NCI-H1417 treated with DMSO at 0.1 percent for 48 hours (cell line): ENCODE data around the gene LYPD1.

Experiments
- DNase-seq: peaks from one replicate; lab custom pipeline; 2025; lab: John Stamatoyannopoulos, UW

The LYPD1 gene

DNA sequence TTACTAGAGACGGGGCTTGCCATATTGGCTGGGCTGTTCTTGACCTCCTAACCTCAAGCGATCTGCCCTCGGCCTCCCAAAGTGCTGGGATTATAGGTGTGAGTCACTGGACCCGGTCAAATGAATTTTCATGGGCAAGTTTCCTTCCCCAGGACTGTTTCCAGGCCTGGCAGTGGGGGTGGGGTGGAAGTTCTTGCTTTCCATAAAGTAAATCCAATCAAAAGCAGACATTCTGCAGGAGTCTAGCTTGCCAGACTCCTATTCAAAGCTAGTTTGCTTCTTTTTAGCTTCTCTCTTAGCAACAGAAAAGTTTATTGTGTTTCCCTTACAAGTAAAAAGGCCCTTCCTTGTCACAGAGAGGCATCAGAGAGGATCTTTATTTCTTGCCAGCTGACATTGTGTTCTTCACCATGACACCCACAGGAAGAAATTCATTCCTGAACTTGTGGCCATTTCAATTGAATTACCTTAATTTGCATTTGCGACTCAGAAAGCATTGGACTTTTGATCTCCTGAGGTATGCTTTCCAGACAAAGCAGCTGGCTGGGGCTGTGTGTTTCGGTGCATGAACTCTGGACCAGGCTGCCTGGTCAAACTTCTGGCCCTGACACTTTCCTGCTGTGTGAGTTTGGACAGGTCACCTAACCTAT lies 37.9 kb downstream of the LYPD1 start:
- no peak for DNase-seq

DNA sequence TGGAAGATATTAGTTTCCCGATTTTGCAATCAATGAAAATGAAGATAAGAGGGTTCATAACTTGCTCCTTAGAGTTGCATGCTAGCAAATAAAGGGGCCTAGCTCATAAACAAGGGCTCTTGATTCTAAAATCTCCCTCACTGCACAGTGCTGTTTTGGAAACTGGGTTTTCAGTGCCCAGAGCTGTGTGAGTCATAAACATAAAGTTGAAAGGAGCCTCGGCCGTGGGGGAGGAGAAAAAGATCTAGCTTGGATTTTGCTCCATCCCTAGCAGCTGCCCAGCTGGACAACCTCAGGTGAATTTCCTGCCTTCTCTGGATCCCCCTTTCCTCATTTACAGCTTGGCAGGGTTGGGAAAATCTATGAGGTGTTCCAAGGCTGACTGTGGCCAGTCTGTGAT lies 42.5 kb downstream of the LYPD1 start:
- no peak for DNase-seq

DNA sequence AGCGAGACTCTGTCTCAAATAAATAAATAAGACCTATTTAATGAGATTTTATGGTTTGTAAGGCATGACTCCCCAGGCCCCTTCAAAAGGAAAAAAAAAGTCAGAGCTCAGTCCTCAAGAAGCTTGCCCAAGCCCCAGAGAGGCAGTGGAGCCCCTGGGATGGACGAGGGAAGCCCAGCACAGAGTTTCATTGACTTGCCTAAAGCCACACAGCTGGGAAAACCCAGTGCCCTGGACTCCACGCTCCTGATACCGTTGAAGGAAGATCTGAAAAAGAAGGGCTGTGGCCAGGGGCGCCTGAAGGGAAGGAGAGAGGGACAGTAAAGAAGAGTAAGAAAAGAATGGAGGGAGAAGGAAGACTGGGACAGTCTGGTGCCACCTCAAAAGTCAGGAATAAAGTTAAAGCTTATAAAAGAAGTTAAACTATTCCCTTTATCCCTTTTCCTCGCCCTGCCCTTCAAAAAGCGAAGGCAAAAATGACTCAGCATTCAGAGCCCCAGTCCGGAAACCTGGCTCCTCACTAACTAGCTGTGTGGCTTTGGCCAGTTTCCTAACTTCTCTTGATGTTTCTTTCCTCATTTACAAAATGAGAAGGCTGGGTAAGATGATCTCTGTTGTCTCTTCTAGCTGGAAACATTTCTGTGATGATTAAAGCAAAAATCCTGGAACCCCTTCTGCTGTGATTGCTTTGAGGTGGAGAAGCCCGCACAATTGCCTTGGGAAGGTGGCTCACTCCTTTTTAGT lies 46.7 kb downstream of the LYPD1 start:
- DNase-seq = no peak

DNA sequence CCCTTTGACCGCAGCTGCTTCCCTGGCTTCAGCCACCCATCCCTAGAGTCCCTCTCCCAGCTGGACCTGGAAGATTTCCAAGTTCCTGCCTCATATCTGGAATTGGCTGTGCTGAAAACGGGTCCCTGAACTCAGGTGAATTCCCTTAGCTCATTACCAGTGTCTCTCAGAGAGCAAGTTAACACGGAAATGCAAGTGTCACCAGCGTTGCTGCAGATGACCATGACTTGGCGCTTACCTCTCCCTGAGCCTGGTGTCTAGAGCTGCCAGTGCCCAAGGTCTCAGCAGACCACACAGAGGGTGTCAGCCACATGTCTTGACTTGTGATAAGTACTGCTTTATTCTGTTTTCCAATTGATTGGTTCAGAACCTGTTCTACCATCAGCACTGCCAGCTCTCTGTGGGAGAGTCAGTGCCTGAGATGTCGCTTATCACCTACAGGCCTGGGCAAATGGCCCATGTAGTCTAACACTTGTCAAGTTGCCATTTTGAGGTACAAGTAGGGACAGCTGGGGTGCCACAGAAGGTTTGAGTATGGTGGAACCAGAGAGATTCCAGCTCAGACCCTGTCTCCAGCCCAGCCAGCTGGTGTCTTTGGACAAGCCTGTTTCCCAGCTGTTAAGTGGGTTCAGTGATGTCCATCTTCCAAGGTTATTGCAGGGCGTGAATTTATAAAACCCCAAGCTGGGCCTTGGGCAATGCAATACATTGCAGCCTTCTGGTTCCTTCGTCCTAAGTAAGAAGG lies 48.7 kb downstream of the LYPD1 start:
- no peak for DNase-seq

DNA sequence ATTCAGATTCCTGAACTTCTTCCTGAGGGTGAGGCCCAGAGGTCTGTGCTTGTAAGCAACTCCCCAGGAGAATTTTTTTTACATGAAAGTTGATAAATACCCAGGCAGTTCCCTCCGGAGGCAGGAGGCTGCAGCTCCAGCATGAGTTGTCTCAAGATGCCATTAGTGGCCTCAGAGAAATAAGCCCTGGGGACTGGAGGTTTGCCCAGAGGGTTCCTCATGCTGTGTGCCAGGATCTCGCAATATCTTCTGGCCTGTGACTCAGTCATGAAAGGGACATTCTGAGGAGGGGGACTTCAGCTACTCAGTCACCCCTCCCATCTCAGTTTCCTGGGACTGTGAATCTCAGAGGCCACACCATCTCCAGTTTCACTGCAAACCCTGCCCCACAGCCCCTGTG lies 49.9 kb downstream of the LYPD1 start:
- DNase-seq = no peak

DNA sequence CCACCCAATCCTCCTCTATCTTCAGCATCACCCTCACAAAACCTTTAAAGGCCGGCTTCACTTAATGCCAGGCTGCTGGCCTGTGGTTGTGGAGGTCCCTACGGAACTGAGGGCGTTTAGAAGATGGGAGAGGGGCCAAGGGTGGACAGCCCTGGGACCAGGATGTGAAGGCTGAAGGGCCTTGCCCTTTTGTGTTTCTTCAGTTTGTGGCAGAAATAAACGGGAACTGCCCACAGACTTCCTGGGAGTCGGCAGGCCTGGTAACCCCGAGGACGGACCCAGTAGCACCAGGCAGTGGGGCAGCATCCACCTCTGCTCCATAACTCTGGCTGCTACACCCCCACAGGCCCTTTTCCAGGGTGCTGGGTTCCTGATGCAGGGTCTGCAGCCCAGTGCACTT lies 51.3 kb downstream of the LYPD1 start:
- DNase-seq = no peak

DNA sequence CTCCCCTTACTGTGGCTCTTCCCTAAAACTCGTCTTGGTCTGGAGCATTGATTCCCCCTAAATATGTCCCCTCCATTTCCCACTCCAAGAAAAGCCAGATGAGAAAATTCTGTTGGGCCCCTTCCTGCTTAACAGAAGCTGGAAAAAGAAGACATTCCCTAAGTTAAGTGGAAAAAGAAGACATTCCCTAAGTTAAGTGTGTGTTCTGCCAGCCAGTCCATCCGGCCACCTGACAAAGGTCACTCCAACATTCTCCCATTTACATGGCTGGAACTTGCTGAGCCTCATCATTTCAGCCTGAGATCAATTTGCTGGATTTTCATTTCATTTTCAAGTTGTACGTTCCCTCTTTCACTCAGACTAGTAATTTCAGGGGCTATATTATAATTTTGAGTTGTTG lies 52.0 kb downstream of the LYPD1 start:
- DNase-seq = no peak

DNA sequence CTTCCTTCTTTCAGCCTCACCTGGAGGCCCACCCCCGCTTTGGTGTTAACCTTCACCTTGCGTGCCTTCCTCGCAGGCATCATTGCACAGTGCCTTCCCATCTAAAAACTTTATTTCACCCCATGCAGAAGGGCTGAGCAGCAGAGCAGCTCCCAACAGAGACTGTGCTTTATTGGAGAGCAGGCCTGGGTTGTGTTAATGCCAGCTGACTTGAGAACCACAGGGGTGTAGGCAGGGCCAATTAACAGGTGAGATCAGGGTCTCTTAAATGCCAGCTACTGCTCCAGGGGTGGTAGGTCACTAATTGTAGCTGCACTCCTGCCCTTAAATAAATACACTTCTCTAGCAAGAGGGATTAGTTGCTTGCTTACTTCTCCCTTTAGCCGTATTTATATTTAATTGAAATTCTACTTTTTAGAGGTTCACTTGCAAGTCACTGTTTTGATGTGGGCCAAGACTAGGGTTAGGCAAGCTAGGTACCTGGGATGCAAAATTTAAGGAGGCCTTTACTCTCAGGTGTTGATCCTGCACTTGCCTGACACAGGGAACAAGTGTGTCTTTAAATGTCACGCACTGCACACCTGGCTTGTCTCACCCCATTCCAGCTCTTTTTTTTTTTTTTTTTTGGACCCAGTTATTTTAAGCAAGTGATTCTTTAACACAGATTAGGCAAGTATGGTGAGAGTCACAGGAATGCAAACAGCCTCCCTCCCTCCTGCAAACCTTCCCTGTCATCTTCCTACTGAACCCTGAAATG lies 54.5 kb downstream of the LYPD1 start:
- no peak for DNase-seq

DNA sequence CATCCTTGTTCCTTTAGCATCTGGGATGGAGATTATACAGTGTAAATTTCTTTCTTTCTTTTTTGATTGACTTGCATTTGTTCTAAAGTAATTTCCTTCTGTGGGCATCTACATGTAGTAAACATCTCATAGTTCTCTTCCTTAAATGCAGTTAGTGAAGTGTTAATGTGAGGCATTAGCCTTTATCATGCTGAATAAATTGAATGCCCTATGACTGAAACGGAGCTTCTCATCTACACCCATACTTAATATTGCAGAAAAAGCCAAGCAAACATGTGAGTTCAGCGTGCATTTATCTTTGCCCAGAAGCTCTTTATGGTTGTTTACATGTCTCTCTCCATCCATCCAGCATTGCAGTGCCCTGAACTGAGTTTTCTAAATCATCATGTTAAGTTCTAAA lies 58.3 kb downstream of the LYPD1 start:
- DNase-seq = no peak

DNA sequence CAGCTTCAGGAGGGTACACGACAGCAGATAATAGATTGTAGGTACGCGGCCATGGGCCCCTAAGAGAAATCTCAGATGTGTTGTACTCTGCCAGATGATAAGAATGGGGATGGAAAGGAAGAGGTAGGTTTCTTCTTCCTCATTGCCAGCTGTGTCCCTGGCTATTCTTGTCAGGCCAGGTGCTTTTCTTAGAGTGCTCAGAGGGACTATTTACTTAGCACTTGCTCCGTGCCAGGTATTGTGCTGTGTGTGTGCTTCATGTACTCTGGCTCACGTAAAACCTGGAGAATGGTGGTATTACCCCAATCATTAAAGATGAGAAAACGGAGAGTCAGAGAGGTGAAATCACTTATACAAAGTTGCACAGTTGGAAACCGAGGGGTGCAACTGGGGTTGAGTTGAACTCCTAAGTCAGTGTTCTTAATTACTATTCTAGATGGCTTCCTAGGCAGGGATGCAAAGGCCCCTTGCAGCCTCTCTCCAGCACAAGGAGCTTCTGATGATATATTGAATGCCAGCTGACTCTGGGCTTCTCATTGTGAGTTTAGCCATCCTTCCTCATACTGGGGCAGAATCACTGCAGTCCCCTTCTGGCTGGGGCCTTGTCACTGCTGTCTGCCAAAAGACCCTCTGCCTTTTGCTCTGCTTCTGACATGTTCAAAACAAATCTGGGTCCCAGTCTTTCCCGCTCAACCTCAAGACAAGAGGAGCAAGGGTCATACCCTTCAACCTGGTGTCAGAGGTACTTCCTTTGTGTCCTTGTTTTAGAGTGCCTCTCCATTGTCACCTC lies 60.7 kb downstream of the LYPD1 start:
- DNase-seq = no peak

DNA sequence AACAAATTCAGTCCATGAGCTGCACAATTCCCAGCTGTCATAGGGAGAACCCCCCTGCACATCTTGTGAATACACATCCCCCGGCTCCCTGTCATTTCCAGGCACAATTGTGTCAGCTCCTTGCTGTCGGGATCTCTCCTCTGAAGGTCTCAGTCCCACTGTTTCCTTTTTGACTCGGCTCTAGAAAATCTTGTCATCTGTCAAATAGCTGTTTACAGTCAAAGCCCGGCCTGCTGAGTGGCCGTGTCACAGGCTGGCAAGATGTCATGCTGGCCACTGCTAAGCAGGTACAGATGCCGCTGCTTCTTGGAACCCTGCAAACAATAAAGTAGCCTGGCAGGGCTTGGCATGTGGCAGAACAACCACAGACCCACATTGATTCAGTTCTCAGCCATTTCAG lies 61.7 kb downstream of the LYPD1 start:
- no peak for DNase-seq

DNA sequence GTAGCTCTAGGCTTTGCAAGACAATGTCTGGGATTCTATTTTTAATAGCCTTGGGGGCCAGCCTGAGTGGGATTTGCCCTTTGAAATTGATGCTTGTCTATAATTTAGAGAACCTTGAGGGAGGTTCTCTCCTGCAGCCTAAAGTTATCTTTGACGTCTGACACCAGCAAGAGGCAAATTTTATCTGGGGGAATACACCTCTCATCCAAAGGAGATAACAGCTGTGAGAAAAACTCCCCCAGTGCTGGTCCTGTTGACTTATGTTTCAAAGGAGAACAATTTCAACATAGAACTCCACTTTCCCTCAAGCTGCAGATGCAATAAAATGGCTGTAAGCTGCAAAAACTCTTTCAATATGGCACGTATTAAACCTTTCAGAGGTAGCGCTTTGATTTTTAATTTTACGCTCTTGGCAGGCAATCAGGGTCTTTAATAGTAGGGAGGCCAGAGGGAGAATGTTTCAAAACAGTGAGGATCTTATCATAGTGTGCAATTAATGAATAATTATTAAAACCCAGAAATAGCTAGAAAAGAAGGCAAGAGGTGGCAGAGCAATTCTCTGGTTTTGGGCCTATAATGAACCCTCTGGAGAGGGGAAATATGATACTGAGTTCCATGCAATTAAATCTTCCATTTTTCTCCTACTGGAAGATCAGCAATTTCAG lies 62.4 kb downstream of the LYPD1 start:
- no peak for DNase-seq

DNA sequence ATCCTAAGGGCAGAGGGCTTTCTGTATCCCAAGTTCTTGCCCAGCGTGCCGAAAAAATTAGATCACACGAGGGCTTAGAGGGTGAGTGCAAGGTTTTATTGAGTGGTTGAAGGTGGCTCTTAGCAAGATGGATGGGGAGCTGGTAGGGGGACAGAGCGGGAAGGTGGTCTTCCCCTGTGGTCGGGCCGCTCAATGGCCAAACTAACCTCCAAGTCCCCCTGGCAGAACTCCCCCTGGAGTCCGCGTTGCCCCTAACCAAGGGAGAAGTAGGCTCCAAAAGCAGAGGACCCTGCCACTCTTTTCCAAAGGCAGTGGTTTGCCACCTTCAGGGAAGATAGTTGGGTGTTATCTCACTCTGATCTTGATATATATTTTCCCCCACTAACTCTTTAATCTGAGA lies 63.4 kb downstream of the LYPD1 start:
- DNase-seq = no peak

DNA sequence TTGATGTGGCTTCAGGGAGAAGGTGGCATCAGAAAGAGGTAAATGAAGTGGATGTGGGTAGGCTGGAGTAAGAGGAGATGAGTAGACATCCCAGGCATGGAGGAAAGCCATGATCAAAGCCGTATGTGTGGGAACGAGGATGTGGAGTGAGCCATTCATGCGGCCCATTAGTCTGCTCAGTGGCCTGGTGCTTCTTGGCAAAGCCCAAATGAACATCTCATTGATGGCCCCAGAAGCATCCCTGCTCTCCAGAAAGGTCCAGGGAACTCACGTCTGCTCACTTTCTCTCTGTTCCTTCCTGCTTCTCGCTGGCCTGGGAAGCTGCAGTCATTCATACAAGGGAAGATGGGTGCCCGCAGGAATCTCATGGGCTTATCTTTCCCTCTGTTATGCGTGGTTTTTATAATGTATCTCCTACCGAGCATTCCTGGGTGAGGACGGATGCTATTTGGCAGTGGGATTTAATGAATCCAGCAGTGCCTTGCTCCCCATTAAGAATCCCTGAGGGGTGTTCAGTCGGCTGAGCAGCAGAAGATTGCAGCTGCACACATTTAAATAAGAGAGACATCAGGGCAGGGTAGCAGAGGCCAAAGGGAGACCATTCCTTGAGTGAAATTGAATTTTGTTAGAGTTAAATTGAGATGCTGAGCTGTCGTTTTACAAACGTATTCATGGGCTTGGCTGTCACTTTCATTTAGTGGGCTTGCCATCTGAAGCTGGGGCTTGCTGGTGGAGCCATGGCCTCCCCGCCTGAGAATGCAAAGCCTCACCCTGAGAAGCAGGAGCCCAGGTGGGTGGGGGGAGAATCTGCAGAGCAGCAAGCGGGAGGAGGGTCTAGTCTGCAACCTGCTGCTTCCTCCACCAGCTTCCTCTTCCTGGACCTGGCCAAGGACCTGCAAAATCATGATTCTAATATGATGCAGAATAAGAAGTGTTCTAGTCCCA lies 64.5 kb downstream of the LYPD1 start:
- DNase-seq = no peak

DNA sequence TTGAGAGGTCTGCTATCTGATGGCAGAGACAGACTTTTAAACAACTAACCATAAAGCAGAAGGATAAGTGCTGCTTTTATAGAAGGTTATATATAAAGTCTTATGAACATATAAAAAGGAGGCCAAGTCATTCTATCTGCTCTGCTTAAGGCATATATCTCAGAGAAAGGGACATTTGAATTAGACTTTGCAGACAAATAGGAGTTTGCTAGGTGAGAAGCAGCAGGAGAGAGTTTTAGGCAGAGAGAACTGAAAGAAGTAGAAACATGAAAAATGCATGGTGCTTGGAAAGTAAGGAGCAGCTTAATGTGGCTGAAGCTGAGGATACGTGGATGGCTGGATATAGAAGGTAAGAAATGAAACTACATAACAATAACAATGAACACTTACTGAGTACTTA lies 65.4 kb downstream of the LYPD1 start:
- DNase-seq = no peak

DNA sequence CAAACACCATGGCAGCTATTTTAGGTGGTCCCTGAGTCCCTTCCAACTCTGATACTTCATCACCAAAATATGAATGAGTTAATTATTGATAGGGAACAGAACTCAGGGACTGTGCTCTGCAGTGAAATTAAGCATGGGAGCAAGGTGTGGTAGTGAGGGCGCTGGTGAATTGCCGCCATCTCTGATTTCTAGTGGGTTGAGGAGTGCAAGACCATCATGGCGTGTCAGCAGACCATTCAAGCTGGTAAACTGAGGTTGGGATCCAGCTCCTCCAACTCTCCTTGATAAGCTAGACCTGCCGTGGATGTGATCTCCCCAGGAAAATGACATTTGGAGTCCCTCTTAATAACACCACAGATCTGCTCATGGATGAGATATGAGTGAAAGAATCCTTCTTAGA lies 70.4 kb downstream of the LYPD1 start:
- no peak for DNase-seq

DNA sequence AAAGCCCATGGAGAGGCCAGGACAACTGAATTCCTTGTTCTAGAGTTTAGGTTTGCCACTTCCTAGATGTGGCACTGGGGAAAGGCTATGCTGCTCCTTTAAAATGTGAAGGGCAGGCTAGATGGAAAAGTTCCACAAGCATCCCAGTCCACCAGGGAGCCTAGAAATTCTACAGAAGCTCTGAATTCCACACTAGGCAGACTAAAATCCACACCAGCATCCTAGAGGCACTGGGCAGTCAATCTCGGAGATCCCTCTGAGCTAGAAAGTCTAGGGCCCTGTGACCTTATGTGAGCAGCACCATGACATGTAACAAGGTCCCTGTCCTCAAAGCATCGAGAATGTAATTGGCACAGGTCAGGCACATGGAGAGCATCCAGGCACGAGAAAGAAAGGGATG lies 71.5 kb downstream of the LYPD1 start:
- DNase-seq = no peak

DNA sequence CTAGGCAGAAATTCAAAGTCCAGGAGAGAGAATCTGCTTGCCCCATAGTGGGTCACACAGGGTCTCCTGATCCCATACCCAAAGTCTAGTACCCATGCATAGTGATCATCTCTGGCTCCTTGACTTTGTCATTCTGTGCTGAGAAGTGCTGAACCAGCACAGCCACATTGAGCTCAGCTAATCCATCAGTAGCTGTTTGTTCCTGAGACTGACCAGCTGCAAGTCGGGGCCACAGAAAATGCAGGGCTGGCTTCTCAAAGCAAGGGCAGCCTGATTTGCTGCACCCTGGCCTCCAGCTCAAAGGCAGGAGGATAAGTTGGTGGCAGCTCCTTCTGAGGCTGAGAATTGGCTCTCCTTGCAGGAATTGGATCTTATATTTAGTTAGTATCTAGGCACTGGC lies 72.2 kb downstream of the LYPD1 start:
- no peak for DNase-seq

DNA sequence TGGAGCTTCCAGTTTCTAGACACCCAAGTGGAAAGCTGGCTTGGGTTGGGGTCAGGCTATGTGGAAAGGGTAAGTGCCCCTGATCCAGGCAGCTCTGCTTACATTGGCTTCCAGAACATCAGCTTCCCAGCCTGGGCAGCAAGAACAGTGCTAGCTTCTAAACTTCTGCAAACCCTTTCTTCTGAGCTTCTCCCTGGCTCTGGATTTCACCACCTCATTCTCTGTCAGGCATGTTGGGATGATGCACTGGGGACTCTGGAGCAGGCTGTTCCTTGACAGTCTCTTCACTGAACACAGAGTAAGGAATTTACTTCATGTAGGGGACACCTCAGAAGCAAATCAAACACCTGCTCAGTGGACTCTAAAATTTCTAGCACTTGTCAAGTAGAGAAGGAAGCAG lies 72.8 kb downstream of the LYPD1 start:
- DNase-seq = no peak

DNA sequence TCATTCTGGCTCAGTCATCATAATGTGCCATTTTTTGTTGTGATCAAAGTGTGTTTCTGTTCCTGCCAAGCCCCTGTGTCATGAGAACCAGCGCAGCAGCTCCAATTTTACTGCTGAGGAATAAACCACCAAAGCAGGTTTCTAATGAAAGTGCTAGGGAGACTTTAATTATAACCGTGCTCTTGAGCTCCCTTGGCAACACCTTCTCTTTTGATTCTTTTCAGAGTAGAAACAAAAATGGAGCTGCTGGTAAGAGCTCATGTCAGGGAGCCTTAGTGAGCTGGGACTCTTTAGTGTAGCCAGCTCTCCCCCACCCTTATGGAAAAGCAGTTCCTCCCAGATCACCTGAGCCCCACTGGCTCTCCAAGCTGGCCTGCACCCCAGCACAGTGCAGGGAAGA lies 74.3 kb downstream of the LYPD1 start:
- no peak for DNase-seq
